Suprapubic skin (tissue), 4 donors: ENCODE data around the gene RWDD4. TPM values are rescaled to one million over a fixed set of nuclear protein-coding genes. Genes with fewer than 3 reads are reported as not detected.

Experiments
- DNase-seq, 2 donors: peaks; one replicate each; pipeline ENCODE4 v3.0.0-alpha.2; 2019; ENCODE audit warnings: low spot score in 2 of 2
- H3K27ac ChIP-seq: fragments of 200-600 bp; sonication (generic); one replicate; pipeline ENCODE4 v1.5.1; 2019
- H3K27me3 ChIP-seq: fragments of 200-600 bp; sonication (generic); one replicate; pipeline ENCODE4 v1.5.1; 2019
- H3K36me3 ChIP-seq: fragments of 200-600 bp; sonication (generic); one replicate; pipeline ENCODE4 v1.5.1; 2019
- H3K4me1 ChIP-seq: fragments of 200-600 bp; sonication (generic); one replicate; pipeline ENCODE4 v1.5.1; 2019
- H3K4me3 ChIP-seq: fragments of 200-600 bp; sonication (generic); one replicate; pipeline ENCODE4 v1.5.1; 2019; ENCODE audit warnings: mild to moderate bottlenecking
- H3K9me3 ChIP-seq: fragments of 200-600 bp; sonication (generic); one replicate; pipeline ENCODE4 v1.5.1; 2019
- EP300 ChIP-seq: sonication (generic); formaldehyde crosslinking; IDR thresholded peaks from one replicate; pipeline ENCODE4 v1.6.1; 2017; ENCODE audit warnings: antibody characterized with exemption
- POLR2A ChIP-seq, 2 donors: fragments of 450-650 bp; IDR thresholded peaks; one replicate each; pipeline ENCODE4 v1.6.1; 2017; ENCODE audit warnings: antibody characterized with exemption in 2 of 2, mild to moderate bottlenecking in 2 of 2, moderate library complexity in 2 of 2
- POLR2AphosphoS5 ChIP-seq, 3 donors: sonication (generic); formaldehyde crosslinking; IDR thresholded peaks; one replicate each; pipeline ENCODE4 v1.6.1; 2017; ENCODE audit warnings: antibody characterized with exemption in 3 of 3
- WGBS: methylation state at CpG from one replicate; pipeline ENCODE4 v1.1.5; 2018; 5-methylcytosine and 5-hydroxymethylcytosine counted together
- total RNA-seq, 4 donors: library from RNA; depleted of rRNA; stranded (reverse); fragments of >200 nt; gene quantifications; one replicate each; pipeline ENCODE4 v1.1.0, GENCODE V29; 2016
- TF ChIP-seq, protein P1 (sequence below), 2 donors: fragments of 200-600 bp in 1 of 2; fragments of 450-650 bp in 1 of 2; sonication (generic) in 1 of 2; IDR thresholded peaks; one replicate each; pipeline ENCODE4 v1.5.1; 2016 to 2019; ENCODE audit warnings: antibody characterized with exemption in 2 of 2, mild to moderate bottlenecking in 1 of 2, moderate library complexity in 1 of 2

The RWDD4 gene
- total RNA-seq, 4 donors from 2014 or later: 18.6 to 25.3 (median 21.6) TPM

DNA sequence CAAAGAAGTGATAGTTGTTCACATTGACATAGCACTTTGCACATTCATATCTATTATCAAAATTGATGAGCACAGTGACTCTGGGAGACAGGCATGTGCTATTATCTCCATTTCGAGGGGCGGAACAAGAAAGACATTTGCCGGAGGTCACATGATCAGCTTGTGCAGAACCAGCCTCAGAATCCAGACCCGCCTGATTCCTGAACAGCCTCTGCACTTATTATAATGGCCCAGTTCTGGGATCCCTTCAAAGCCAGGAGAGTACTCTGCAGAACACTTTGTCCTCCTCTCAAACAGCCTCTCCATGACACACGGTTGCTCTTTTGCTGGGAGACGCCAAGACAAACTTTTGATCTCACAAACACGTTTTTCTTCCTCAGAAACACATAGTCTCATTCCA, 48.4 kb downstream of the RWDD4 start:
- Histone ChIP-seq H3K36me3 (no peaks in the 10 kb centered on the region), H3K27ac (no peak overlapping the region), H3K27me3 (no peaks in the 10 kb centered on the region), H3K4me3 (no peak overlapping the region), H3K4me1 (peaks cover 12% of the 10 kb centered on the region), H3K9me3 (no peaks in the 10 kb centered on the region)
- no peak for DNase-seq
- 42% methylated on average over 7 of the region's 7 CpGs for WGBS
- TF ChIP-seq, protein P1, sequence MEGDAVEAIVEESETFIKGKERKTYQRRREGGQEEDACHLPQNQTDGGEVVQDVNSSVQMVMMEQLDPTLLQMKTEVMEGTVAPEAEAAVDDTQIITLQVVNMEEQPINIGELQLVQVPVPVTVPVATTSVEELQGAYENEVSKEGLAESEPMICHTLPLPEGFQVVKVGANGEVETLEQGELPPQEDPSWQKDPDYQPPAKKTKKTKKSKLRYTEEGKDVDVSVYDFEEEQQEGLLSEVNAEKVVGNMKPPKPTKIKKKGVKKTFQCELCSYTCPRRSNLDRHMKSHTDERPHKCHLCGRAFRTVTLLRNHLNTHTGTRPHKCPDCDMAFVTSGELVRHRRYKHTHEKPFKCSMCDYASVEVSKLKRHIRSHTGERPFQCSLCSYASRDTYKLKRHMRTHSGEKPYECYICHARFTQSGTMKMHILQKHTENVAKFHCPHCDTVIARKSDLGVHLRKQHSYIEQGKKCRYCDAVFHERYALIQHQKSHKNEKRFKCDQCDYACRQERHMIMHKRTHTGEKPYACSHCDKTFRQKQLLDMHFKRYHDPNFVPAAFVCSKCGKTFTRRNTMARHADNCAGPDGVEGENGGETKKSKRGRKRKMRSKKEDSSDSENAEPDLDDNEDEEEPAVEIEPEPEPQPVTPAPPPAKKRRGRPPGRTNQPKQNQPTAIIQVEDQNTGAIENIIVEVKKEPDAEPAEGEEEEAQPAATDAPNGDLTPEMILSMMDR (IDR thresholded peaks at IDR 0.05): no peak
- TF ChIP-seq POLR2A (IDR thresholded peaks at IDR 0.05) (no peak), EP300 (no peak), POLR2AphosphoS5 (IDR thresholded peaks at IDR 0.05) (no peak)

DNA sequence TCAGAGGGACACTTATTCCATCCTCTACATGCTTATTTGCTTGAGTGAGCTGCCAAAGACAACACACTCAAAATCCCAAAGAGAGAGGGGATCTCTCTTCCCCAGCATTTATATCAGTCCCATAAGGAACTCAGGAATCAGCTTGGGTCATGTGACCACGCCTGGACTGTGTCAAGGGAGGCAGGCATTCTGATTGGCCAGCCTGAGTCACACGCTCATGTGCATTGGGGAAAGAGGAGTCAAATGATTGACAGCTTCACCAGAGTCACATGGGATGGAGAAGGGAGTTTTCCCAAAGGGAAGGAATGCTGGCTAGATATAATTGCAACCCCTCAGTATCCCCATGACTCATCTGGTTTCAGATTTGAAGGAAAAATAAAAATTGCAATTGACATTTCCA, 49.0 kb downstream of the RWDD4 start:
- peak overlapping the region; percentile 42 for H3K27ac ChIP-seq
- WGBS: 96% methylated on average over 2 of the region's 2 CpGs
- no peak for DNase-seq
- TF ChIP-seq POLR2A (IDR thresholded peaks at IDR 0.05): no peak
- TF ChIP-seq POLR2AphosphoS5 (IDR thresholded peaks at IDR 0.05): no peak
- TF ChIP-seq EP300: no peak
- TF ChIP-seq, protein P1 (IDR thresholded peaks at IDR 0.05): no peak
- peaks cover 12% of the 10 kb centered on the region for H3K4me1 ChIP-seq
- no peak overlapping the region for H3K4me3 ChIP-seq
- H3K27me3 ChIP-seq: no peaks in the 10 kb centered on the region
- no peaks in the 10 kb centered on the region for H3K9me3 ChIP-seq
- no peaks in the 10 kb centered on the region for H3K36me3 ChIP-seq

DNA sequence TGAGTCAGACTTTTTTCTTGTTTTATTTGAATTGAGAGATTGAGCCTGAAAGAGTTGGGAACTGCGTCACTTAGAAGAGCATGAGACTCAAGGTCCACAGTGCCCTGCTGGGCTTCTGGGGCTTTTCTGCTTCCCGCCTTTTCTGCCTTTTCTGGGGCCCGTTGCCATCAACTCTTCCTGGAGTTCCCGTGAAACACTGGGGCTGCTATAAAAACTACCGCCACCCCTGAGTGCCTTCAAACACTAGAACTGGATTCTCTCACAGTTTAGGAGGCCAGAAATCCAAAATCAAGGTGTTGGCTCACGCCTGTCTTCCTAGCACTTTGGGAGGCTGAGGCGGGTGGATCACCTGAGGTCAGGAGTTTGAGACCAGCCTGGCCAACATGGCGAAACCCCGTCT, 49.8 kb downstream of the RWDD4 start:
- WGBS: 92% methylated on average over 9 of the region's 9 CpGs
- H3K27ac ChIP-seq: no peak overlapping the region

DNA sequence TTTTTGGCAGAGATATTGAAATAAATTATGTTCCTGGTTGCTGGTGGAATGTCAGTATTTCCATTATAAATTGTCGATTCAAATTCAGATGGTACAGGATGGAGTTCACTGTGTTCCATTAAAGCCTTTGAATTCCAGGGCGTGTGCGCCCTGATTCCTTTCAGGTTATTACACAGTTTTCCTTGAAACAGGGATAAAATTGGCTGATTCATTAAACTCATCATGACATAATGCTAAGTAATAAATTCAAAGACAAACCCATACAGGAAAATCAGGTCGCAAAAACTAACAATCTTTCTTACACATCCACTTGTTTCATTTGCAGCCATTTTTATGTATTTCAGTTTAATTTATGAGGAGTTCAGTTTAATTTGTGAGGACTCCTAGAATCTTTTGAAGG, 51.1 kb downstream of the RWDD4 start:
- H3K27ac ChIP-seq: no peak overlapping the region
- TF ChIP-seq, protein P1 (IDR thresholded peaks at IDR 0.05): no peak
- TF ChIP-seq POLR2AphosphoS5 (IDR thresholded peaks at IDR 0.05) (no peak), EP300 (no peak), POLR2A (IDR thresholded peaks at IDR 0.05) (no peak)
- 41% methylated on average over 4 of the region's 4 CpGs for WGBS
- H3K27me3 ChIP-seq: no peaks in the 10 kb centered on the region
- H3K4me1 ChIP-seq: peaks cover 12% of the 10 kb centered on the region
- H3K36me3 ChIP-seq: no peaks in the 10 kb centered on the region
- H3K4me3 ChIP-seq: no peak overlapping the region
- no peak for DNase-seq
- H3K9me3 ChIP-seq: no peaks in the 10 kb centered on the region

More for the DNA sequence above, 49.8 kb downstream of the RWDD4 start:
- Histone ChIP-seq H3K27me3 (no peaks in the 10 kb centered on the region), H3K4me1 (peaks cover 12% of the 10 kb centered on the region), H3K4me3 (no peak overlapping the region), H3K36me3 (no peaks in the 10 kb centered on the region), H3K9me3 (no peaks in the 10 kb centered on the region)
- no peak for DNase-seq
- TF ChIP-seq, protein P1 (IDR thresholded peaks at IDR 0.05): no peak
- TF ChIP-seq EP300 (no peak), POLR2AphosphoS5 (IDR thresholded peaks at IDR 0.05) (no peak), POLR2A (IDR thresholded peaks at IDR 0.05) (no peak)

DNA sequence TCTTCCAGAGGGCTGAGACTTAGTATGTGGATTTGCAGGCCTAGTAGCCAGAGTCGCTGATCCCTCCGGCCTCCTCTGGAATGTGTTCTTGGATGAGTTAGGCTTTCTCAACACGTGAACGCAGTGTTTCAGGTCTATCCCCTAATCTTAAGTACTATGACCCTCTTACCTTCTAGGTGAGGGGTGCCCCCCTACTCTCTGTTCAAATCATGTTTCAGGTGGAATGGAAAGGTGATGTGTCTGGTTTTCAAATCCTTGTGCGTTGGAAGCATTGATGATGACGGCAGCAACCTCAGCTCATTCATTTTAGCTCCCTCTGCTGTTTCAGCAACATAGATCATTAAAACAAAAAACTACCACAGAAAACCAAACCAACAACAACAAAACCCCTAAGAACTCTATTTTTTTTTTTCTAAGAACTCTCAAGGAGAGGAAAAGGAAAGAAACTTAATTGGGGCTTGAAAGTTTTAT, 56.4 kb downstream of the RWDD4 start:
- H3K4me1 ChIP-seq: no peaks in the 10 kb centered on the region
- no peak overlapping the region for H3K4me3 ChIP-seq
- no peaks in the 10 kb centered on the region for H3K27me3 ChIP-seq
- H3K36me3 ChIP-seq: no peaks in the 10 kb centered on the region
- TF ChIP-seq, protein P1 (IDR thresholded peaks at IDR 0.05): no peak
- TF ChIP-seq POLR2A (IDR thresholded peaks at IDR 0.05) (no peak), POLR2AphosphoS5 (IDR thresholded peaks at IDR 0.05) (no peak), EP300 (no peak)
- no peaks in the 10 kb centered on the region for H3K9me3 ChIP-seq
- no peak overlapping the region for H3K27ac ChIP-seq
- no peak for DNase-seq
- 54% methylated on average over 6 of the region's 6 CpGs for WGBS
